Renal pelvis (tissue), 12 donors: Measurements from ENCODE around the gene MARVELD3. TPM values are rescaled to one million over a fixed set of nuclear protein-coding genes. Genes with fewer than 3 reads are reported as not detected.
A peak's percentile ranks its signal among the peaks of the same experiment; 100 is the strongest.
"Not testable (repeated sequence)": the region's sequence is repeated elsewhere in the genome, so short reads cannot be mapped to it uniquely, and the experiment has no call there.

Experiments
- DNase-seq: peaks from one replicate; pipeline ENCODE4 v3.0.0-alpha.2; 2013
- long read RNA-seq, 16 experiments: transcript quantifications; one replicate each; lab custom pipeline, GENCODE V29; 2026
- polyA plus RNA-seq, 3 donors: library from polyadenylated mRNA; unstranded; fragments of 120-200 nt; gene quantifications; one replicate each; pipeline ENCODE4 v1.2.1, GENCODE V29; 2013; ENCODE audit not compliant: insufficient read length in 3 of 3

Gene MARVELD3, protein sequence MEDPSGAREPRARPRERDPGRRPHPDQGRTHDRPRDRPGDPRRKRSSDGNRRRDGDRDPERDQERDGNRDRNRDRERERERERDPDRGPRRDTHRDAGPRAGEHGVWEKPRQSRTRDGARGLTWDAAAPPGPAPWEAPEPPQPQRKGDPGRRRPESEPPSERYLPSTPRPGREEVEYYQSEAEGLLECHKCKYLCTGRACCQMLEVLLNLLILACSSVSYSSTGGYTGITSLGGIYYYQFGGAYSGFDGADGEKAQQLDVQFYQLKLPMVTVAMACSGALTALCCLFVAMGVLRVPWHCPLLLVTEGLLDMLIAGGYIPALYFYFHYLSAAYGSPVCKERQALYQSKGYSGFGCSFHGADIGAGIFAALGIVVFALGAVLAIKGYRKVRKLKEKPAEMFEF
- polyA plus RNA-seq: 10 to 100 TPM; 13.1 to 20.3 (median 19.8) TPM
- long read RNA-seq, donor 1, transcript MARVELD3-202 (3 exons, 2,214 nt): major isoform, 6 of 8 reads
- long read RNA-seq, donor 1, partial matches to known transcripts: 0 of 8 reads
- long read RNA-seq, donor 1, other reads (novel, unspliced or antisense): 0 of 8 reads
- long read RNA-seq, donor 2, partial matches to known transcripts: 0 of 3 reads
- long read RNA-seq, donor 2, other reads (novel, unspliced or antisense): 0 of 3 reads
- long read RNA-seq, donor 3, transcript MARVELD3-201 (3 exons, 2,912 nt): major isoform, 5 of 29 reads
- long read RNA-seq, donor 3, partial matches to known transcripts: 21 of 29 reads
- long read RNA-seq, donor 3, other reads (novel, unspliced or antisense): 0 of 29 reads
- long read RNA-seq, donor 4, transcript MARVELD3-201 (3 exons, 2,912 nt): major isoform, 5 of 10 reads
- long read RNA-seq, donor 4, partial matches to known transcripts: 0 of 10 reads
- long read RNA-seq, donor 4, other reads (novel, unspliced or antisense): 0 of 10 reads
- long read RNA-seq, donor 5, partial matches to known transcripts: 0 of 4 reads
- long read RNA-seq, donor 5, other reads (novel, unspliced or antisense): 0 of 4 reads
- long read RNA-seq, donor 6, transcript MARVELD3-201 (3 exons, 2,912 nt): major isoform, 7 of 13 reads
- long read RNA-seq, donor 6, transcript MARVELD3-202 (3 exons, 2,214 nt): minor isoform, 6 of 13 reads
- long read RNA-seq, donor 6, partial matches to known transcripts: 0 of 13 reads
- long read RNA-seq, donor 6, other reads (novel, unspliced or antisense): 0 of 13 reads
- long read RNA-seq, donor 7, transcript MARVELD3-202 (3 exons, 2,214 nt): major isoform, 5 of 9 reads
- long read RNA-seq, donor 7, partial matches to known transcripts: 0 of 9 reads
- long read RNA-seq, donor 7, other reads (novel, unspliced or antisense): 0 of 9 reads
- long read RNA-seq, donor 8: 0 reads
- long read RNA-seq, donor 9, transcript MARVELD3-202 (3 exons, 2,214 nt): major isoform, 10 of 111 reads
- long read RNA-seq, donor 9, partial matches to known transcripts: 94 of 111 reads
- long read RNA-seq, donor 9, other reads (novel, unspliced or antisense): 0 of 111 reads
- long read RNA-seq, donor 10, partial matches to known transcripts: 5 of 9 reads
- long read RNA-seq, donor 10, other reads (novel, unspliced or antisense): 0 of 9 reads
- long read RNA-seq, donor 11, partial matches to known transcripts: 0 of 4 reads
- long read RNA-seq, donor 11, other reads (novel, unspliced or antisense): 0 of 4 reads
- long read RNA-seq, donor 12, transcript MARVELD3-202 (3 exons, 2,214 nt): major isoform, 11 of 23 reads
- long read RNA-seq, donor 12, partial matches to known transcripts: 8 of 23 reads
- long read RNA-seq, donor 12, other reads (novel, unspliced or antisense): 0 of 23 reads
- long read RNA-seq, donor 13, partial matches to known transcripts: 27 of 30 reads
- long read RNA-seq, donor 13, other reads (novel, unspliced or antisense): 0 of 30 reads
- long read RNA-seq, donor 14: 0 reads
- long read RNA-seq, donor 15: 0 reads
- long read RNA-seq, donor 16, transcript MARVELD3-201 (3 exons, 2,912 nt): major isoform, 5 of 6 reads
- long read RNA-seq, donor 16, partial matches to known transcripts: 0 of 6 reads
- long read RNA-seq, donor 16, other reads (novel, unspliced or antisense): 0 of 6 reads

DNA sequence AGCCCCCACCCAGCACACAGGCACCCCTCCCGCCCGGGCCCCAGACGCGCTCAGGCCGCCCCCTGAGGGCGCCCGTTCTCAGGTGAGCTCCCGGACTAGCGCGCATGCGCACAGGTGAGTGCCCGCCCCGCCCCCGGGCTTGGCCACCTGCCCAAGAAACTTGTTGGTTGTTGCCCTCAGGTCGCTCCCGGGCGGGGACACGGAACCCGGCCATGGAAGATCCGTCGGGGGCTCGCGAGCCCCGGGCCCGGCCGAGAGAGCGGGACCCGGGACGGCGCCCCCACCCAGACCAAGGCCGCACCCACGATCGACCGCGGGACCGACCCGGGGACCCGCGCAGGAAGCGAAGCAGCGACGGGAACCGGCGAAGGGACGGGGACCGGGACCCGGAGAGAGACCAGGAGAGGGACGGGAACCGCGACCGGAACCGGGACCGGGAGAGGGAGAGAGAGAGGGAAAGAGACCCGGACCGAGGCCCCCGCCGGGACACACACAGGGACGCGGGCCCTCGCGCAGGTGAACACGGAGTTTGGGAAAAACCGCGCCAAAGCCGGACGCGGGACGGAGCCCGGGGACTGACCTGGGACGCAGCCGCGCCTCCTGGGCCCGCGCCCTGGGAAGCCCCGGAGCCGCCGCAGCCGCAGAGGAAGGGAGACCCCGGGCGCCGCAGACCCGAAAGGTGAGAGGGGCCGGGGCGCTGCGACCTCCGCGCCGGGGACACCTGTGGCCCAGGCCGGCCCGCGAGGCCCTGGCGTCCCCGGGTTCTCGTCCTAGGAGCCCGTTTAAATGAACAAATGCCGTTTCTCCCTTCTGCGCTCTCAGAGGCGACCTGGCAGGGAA, at the start of gene MARVELD3:
MARVELD3 (plus strand) TSS at position 167 of the 840 bp plus-strand sequence; CDS start at position 213, 46 bp downstream.
- peak; percentile 49 for DNase-seq

DNA sequence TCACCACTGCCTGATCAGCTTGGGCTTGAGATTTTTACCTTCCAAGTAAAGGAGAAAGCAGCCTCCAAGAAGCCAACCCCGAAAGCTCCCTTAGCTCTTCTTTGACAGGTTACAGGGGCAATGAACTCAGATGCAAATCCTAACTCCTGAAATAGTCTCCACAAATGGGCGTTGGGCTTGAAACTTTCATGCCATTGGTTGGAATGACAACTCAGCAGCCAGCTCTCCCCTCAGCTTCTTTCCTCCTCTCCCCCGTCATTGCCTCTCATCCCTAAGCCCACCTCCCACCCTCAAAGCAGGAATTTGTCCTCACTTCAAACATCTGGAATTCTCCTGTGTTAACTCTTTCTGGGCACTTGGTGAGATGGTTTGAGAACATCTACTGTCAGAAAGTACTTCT, 49.0 kb upstream of the MARVELD3 start, which contains the start of gene TAT:
TAT (minus strand) TSS at position 122 of the 400 bp plus-strand sequence. CDS start 677 bp downstream, outside the sequence.
- DNase-seq: no peak

DNA sequence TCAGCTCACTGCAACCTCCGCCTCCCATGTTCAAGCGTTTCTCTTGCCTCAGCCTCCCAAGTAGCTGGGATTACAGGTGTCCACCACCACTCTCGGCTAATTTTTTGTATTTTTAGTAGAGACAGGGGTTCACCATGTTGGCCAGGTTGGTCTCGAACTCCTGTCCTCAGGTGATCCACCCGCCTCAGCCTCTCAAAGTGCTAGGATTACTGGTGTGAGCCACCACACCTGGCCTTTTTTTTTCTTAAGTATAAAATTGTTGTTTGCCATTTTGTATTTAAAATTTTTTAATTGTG, 43.5 kb upstream of the MARVELD3 start:
- DNase-seq: not testable (repeated sequence)

DNA sequence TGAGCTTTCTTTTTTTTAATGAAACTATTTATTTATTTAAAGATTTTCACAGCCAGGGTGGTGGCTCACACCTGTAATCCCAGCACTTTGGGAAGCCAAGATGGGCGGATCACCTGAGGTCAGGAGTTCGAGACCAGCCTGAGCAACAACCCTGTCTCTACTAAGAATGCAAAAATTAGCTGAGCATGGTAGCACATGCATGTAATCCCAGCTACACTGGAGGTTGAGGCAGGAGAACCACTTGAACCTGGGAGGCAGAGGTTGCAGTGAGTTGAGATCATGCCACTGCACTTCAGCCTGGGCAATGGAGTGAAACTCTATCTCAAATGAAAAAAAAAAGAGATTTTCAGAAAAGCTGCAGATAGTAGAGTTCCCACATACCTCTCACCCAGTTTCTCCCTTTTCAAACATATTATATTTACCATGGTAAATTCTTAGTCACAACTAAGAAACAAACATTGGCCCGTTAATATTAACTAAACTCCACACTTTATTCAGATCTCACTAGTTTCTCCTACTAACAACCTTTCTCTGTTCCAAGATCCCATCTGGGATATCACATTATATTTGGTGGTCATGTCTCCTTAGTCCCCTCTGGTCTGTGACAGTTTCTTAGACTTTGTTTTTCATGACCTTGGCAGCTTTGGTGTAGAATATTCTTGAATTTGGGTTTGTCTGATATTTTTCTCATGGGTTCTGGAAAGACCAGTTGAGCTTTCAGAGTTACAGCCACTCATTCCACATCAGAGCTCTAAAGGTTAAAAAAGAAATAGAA, 41.3 kb upstream of the MARVELD3 start:
- no peak for DNase-seq

DNA sequence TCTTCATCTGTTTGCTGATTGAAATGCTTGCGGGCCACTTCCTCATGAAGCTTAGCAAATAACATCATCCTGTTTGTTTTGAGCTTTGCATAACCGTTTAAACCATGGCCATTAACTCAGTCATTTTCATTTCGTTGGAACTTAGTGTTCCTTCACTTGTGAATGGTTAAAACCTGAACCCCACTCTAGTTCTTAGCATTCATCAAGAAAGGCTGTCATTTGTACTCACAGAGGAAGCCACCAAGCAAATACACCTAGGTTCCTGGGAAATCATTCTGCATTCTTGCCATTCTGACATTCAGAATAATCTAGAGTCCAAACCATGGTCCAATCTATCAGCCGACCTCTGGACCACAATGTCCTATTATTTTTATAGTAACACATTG, 40.7 kb upstream of the MARVELD3 start:
- DNase-seq: no peak

DNA sequence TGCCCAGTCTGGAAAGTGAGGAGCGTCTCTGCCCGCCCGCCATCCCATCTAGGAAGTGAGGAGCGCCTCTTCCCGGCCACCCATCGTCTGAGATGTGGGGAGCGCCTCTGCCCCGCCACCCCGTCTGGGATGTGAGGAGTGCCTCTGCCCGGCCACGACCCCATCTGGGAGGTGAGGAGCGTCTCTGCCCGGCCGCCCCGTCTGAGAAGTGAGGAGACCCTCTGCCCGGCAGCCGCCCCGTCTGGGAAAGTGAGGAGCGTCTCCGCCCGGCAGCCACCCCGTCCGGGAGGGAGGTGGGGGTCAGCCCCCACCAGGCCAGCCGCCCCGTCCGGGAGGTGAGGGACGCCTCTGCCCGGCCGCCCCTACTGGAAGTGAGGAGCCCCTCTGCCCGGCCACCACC, 36.6 kb upstream of the MARVELD3 start:
- not testable (repeated sequence) for DNase-seq

DNA sequence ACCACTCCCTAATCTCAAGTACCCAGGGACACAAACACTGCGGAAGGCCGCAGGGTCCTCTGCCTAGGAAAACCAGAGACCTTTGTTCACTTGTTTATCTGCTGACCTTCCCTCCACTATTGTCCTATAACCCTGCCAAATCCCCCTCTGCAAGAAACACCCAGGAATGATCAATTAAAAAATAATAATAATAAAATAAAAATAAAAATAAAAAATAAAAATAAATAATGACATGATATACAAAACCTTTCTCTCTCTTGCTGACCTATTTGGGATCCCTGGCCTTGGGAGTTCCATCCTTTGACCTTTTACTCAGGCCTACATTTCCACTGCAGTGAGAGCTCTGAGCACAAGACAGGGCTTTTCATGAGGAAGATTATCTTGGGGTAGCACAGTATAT, 35.9 kb upstream of the MARVELD3 start:
- not testable (repeated sequence) for DNase-seq

DNA sequence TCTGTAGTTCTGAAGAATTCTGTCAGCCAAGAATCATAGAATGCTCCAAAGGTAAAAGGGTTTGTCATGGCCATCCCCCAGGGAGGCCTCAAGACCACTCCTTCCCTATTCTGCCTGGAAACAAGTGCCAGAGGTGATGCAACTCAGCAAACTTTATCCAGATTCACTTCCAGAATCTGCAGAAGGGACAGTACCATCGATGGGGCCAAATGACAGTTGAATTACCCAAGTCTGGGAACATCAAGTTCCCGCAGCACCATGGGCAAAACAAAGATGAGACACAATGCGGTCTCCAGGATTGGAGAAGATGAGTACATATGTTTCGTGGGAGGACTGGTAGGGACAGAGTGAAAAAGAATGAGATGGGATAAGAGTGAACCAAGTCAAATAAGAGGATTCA, 35.4 kb upstream of the MARVELD3 start:
- no peak for DNase-seq

DNA sequence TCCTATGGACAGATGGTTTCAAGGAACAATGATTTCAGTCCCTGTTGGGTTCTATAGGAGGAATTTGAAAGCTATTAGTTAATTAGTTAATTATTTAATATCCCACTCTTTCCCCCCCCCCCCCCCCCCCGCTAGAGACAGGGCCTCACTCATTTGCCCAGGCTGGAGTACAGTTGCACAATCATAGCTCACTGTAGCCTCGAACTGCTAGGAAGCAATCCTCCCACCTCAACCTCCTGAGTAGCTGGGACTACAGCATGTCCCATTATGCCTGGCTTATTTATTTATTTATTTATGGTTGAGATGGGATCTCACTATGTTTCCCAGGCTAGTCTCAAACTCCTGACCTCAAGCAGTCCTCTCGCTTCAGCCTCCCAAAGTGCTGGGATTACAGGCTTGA, 34.1 kb upstream of the MARVELD3 start:
- DNase-seq: no peak

DNA sequence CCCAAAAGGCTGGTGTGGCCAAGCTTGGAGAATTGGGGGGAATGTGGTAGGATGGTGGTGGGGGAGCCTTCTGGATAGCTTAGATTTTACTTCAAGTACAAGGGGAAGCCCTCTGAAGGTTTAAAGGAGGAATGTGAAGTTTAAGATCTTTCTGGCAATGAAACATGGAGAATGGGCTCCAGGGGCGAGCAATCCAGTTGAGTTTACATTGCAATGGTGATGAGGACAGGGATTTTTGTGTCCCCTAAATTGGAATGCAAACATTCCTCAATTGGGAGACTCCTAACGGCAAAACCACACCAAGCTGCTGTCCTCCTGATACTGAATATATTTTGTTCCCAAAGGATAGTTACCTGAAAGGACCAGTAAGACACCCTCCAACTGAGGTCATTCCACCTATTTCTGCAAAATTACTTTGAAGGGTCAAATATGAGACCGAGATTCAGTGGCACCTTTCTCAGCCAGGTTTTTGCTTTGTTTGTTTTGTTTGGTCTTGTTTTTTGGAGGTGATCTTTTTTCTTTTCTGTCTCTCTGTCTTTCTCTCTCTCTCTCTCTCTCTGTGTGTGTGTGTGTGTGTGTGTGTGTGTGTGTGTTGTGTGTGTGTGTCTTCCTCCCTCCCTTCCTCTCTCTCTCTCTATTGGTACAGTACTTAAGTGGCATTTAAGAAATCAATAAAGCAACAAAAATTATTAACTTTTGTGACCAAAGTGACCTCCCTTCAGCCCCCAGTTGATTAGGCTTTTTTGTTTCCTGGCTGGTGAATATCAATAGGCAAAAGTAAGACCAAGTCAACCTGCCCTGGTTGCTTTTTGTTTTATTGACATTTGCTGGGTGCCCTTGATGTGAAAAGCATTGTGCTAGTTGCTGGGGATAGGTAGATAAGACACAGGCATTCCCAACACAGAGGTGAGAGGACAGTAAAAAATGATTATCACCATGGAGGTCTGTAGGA, 32.7 kb upstream of the MARVELD3 start:
- DNase-seq: no peak

DNA sequence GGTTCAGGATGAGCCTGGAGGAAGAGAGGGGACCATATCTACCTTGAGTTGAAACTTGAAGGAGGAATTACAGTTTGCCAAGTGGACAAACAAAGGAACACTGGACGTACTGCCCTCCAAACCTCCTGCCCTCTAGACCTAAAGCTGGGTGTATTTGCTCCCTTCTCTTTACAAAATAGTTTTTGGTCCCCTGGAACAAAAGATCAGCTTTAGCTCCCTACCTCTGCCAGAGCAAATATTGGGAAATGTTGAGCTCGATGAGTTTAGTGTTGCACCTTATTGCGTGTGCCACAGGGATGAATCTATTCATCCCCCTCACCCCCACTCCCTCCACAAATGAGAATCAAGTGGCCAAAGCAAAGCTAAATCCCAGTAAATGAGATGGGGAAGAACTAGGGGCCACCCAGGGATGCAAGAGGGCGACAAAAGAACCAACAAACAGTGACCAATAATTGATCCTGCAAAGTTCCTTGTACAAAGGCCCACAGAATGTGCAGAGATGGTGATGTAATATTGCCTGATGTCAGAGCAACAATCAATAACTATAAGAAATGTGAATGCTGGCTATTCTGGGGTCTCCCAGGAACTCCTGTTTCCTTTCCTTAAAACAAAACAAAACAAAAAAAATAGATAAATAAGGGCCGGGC, 31.9 kb upstream of the MARVELD3 start:
- DNase-seq: no peak

DNA sequence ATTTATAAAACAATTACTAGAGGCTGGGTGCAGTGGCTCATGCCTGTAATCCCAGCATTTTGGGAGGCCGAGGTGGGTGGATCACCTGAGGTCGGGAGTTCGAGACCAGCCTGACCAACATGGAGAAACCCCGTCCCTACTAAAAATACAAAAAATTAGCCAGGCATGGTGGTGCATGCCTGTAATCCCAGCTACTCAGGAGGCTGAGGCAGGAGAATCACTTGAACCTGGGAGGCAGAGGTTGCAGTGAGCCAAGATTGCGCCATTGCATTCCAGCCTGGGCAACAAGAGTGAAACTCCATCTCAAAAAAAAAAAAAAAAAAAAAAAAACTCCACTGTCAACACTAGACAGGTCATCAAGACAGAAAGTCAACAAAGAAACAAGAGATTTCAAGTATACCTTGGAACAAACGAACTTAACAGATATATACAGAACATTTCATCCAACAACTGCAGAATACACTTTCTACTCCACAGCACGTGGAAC, 30.6 kb upstream of the MARVELD3 start:
- DNase-seq: not testable (repeated sequence)

DNA sequence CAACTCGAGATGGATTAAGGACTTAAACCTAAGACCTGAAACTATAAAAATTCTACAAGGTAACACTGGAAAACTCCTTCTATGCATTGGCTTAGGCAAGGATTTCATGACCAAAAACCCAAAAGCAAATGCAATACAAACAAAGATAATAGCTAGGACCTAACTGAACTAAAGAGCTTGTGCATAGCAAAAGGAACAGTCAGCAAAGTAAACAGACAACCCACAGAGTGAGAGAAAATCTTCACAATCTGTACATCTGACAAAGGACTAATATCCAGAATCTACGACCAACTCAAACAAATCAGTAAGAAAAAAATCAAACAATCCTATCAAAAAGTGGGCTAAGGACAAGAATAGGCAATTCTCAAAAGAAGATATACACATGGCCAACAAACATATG, 27.6 kb upstream of the MARVELD3 start:
- not testable (repeated sequence) for DNase-seq

DNA sequence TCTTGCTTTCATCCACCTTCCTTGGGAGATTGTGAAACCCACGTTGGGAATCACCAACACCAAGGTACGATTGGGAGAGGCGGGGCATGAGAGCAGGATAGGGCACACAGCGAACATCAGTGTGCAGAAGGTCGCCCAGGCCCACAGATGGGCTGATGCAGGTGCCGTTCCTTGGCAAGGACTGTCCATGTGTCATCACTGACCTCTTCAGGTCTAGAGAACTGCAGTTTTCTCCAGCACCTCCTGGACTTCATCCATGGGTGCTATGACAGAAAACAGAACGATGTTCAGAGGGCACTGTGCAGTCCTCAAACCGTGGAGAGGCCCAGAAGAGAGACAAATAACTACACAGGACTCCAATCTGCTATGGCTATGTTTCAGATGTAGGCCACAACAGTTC, 25.2 kb upstream of the MARVELD3 start:
- DNase-seq: no peak

DNA sequence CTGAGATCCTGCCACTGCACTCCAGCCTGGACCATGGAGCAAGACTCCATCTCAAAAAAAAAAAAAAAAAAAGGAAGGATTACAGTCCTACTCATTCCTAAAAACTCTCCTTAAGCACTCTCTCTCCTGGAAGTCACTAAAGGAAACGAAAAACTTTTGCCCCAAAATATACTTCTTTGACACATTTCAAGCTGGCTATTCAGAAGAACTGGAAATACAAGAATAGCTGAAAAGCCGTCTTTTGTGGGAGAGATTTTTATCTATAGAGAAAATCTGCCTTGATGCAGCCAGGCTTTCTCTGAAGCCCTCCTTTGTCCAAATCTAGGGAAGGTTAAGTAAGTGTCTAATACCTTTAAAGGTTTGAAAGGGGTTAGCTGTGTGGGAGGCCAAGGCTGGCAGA, 16.9 kb upstream of the MARVELD3 start:
- no peak for DNase-seq

DNA sequence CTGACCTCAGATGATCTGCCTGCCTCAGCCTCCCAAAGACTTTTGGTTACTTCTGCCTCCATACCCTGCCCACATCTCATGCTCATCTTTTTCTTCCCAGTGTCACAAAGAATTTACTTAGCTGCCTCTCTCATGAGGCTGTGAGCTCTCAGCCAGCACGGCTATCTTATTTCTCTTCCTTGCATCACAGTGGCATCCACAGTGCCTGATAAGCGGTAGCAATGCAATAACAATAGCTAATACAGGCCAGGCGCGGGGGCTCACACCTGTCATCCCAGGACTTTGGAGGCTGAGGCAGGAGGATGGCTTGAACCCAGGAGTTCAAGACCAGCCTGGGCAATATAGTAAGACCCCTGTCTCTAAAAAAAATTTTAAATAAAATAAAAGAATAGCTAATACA, 15.5 kb upstream of the MARVELD3 start:
- DNase-seq: no peak
